ENCODE data around the gene DUT. TPM values are rescaled to one million over a fixed set of nuclear protein-coding genes. Genes with fewer than 3 reads are reported as not detected.
A peak's percentile ranks its signal among the peaks of the same experiment; 100 is the strongest.
"Not testable (repeated sequence)": the region's sequence is repeated elsewhere in the genome, so short reads cannot be mapped to it uniquely, and the experiment has no call there.

The DUT gene
- total RNA-seq, 2 experiments from 2014 or later, result 291 to 308 TPM

DNA sequence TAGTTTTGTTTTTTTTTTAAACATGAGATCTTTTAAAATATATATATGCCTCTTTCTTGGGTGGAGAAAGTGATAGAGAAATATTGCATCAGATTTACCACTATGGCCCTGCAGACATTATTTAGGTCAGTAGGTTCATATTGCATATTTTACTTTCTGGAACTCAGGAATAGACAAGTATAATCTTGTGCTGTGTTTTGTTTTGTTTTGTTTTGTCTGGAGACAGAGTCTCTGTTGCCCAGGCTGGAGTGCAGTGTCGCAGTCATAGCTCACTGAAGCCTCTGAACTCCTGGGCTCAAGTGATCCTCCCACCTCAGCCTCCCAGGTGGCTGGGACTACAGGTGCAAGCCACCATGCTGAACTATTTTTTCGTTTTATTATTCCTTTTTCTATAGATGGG is 21.5 kb upstream of the DUT start:
- no peak overlapping the region for H3K27ac Mint-ChIP-seq
- H3K36me3 Mint-ChIP-seq (ENCODE audit: low read depth), result no peaks in the 10 kb centered on the region
- no peak overlapping the region for H3K4me3 Mint-ChIP-seq
- no peaks in the 10 kb centered on the region for H3K4me1 Mint-ChIP-seq
- POLR2A ChIA-PET, result no interaction called here
- CTCF ChIA-PET, result no interaction called here
- no peaks in the 10 kb centered on the region for H3K9me3 Mint-ChIP-seq
- no peak for DNase-seq
- no peaks in the 10 kb centered on the region for H3K27me3 Mint-ChIP-seq

GRCh38 chr15:48313216-48313615 is 18.0 kb upstream of the DUT start:
- ChIA-PET CTCF (interaction anchor here (1.1 kb wide), 1 partner anchor 13 kb away, joined by 3 read pairs; no protein-coding TSS in a partner anchor), POLR2A (interaction anchor here (0.6 kb wide), 1 partner anchor 168 kb away, joined by 3 read pairs; no protein-coding TSS in a partner anchor)
- H3K4me1 Mint-ChIP-seq, result no peaks in the 10 kb centered on the region
- no peaks in the 10 kb centered on the region for H3K27me3 Mint-ChIP-seq
- H3K27ac Mint-ChIP-seq, result no peak overlapping the region
- no peaks in the 10 kb centered on the region for H3K36me3 Mint-ChIP-seq (ENCODE audit: low read depth)
- no peak for DNase-seq
- H3K4me3 Mint-ChIP-seq, result no peak overlapping the region
- no peaks in the 10 kb centered on the region for H3K9me3 Mint-ChIP-seq

DNA sequence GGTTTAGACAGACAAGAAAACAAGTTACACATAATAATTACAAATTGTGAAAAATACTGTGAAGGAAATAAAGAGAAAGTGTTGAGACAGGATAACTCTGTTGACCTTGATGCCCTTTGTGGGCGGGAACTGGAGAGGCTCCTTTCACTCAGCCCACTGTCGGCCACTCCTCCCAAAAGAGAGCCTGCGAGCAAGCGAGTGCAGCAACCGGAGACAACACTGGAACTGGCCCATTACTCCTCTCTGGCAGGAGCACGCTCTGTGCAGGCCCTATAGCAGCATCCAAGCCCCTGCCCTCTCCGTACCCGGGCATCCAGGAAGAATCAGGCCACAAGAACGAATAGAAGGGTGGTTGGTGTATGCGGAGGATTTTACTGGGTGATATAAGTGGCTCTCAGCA is 16.2 kb upstream of the DUT start:
- no peaks in the 10 kb centered on the region for H3K4me1 Mint-ChIP-seq
- no peak overlapping the region for H3K27ac Mint-ChIP-seq
- CTCF ChIA-PET, result no interaction called here
- H3K9me3 Mint-ChIP-seq, result no peaks in the 10 kb centered on the region
- no peak overlapping the region for H3K4me3 Mint-ChIP-seq
- H3K27me3 Mint-ChIP-seq, result peaks cover 7% of the 10 kb centered on the region
- no peaks in the 10 kb centered on the region for H3K36me3 Mint-ChIP-seq (ENCODE audit: low read depth)
- DNase-seq, result no peak
- POLR2A ChIA-PET, result no interaction called here

- no peak for DNase-seq
- CTCF ChIA-PET, result no interaction called here
- POLR2A ChIA-PET, result no interaction called here
- H3K4me3 Mint-ChIP-seq, result no peak overlapping the region
- no peaks in the 10 kb centered on the region for H3K36me3 Mint-ChIP-seq (ENCODE audit: low read depth)
- H3K4me1 Mint-ChIP-seq, result no peaks in the 10 kb centered on the region
- H3K27ac Mint-ChIP-seq, result no peak overlapping the region
- peaks cover 7% of the 10 kb centered on the region for H3K27me3 Mint-ChIP-seq
- H3K9me3 Mint-ChIP-seq, result no peaks in the 10 kb centered on the region
Observed at GRCh38 chr15:48317221-48317620, 14.0 kb upstream of the DUT start.

GRCh38 chr15:48318131-48318530 is 13.1 kb upstream of the DUT start:
- no peak for DNase-seq
- CTCF ChIA-PET, result no interaction called here
- Mint-ChIP-seq H3K27ac (no peak overlapping the region), H3K9me3 (no peaks in the 10 kb centered on the region), H3K4me1 (no peaks in the 10 kb centered on the region), H3K4me3 (no peak overlapping the region), H3K27me3 (peaks cover 7% of the 10 kb centered on the region), H3K36me3 (ENCODE audit: low read depth) (no peaks in the 10 kb centered on the region)
- POLR2A ChIA-PET, result no interaction called here

DNA sequence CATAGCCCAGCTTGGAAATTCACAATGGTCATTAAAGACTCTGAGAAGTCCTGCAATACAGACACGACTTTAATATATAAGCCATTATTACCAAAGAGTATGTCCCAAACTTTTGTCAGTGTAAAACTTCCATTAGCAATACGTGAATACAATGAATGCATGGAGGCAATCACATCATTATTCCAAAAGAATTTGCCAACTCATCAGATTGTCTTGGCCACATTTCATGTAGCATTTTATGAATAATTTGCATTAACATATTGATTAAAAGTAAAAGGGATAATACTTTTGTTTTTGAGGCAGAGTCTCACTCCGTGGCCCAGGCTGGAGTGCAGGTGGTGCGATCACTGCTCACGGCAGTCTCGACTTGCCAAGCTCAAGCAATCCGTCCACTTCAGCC is 7.9 kb upstream of the DUT start:
- no peak for DNase-seq
- Mint-ChIP-seq H3K27ac (no peak overlapping the region), H3K4me3 (no peak overlapping the region), H3K36me3 (ENCODE audit: low read depth) (peaks cover 8% of the 10 kb centered on the region), H3K4me1 (peaks cover 2% of the 10 kb centered on the region), H3K9me3 (no peaks in the 10 kb centered on the region), H3K27me3 (peaks cover 7% of the 10 kb centered on the region)
- POLR2A ChIA-PET, result no interaction called here
- CTCF ChIA-PET, result no interaction called here

DNA sequence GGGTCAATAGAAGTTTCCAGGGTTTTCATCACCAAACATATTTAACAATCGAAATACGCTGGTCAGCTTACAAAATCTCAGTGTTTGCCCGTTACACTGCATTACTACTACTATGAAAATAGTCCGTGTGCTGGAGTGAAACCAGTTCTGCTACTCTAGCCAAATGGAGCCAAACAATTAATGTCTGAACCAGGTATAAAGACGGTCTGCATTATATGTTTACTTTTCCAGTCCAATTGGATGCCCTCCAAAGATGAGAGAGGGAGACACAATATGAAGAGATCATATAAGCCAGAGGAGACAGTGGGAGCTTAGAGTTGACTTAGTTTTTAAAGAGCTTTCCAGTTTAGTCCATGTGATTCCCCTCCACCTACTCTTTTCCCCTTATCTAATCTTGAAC is 6.3 kb upstream of the DUT start:
- Mint-ChIP-seq H3K4me1 (peaks cover 10% of the 10 kb centered on the region), H3K36me3 (ENCODE audit: low read depth) (peaks cover 8% of the 10 kb centered on the region), H3K27me3 (no peaks in the 10 kb centered on the region), H3K4me3 (no peak overlapping the region), H3K9me3 (no peaks in the 10 kb centered on the region), H3K27ac (no peak overlapping the region)
- POLR2A ChIA-PET, result no interaction called here
- DNase-seq, result no peak
- CTCF ChIA-PET, result no interaction called here

DNA sequence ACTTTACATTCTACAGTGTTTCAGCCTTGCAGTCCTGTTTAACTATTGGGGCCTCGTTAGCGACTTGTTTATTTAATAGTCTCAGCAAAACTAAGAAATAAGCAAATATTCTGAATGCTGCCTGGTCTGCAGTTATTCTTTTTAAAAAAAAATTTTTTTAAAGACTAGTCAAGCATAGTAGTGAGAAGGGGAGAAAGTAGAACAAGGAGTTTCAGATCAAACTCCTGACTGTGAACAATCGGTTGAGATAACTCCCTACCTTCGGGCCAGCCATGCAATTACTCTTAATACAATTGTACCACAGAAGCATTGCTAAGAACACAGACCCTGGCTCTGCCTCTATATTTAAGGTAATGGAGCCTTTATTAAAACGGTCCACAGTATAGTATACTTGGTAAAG is 5.8 kb upstream of the DUT start:
- no peak overlapping the region for H3K27ac Mint-ChIP-seq
- H3K36me3 Mint-ChIP-seq (ENCODE audit: low read depth), result peaks cover 8% of the 10 kb centered on the region
- H3K4me3 Mint-ChIP-seq, result no peak overlapping the region
- DNase-seq, result no peak
- POLR2A ChIA-PET, result no interaction called here
- CTCF ChIA-PET, result no interaction called here
- no peaks in the 10 kb centered on the region for H3K27me3 Mint-ChIP-seq
- no peaks in the 10 kb centered on the region for H3K9me3 Mint-ChIP-seq
- H3K4me1 Mint-ChIP-seq, result peaks cover 14% of the 10 kb centered on the region

DNA sequence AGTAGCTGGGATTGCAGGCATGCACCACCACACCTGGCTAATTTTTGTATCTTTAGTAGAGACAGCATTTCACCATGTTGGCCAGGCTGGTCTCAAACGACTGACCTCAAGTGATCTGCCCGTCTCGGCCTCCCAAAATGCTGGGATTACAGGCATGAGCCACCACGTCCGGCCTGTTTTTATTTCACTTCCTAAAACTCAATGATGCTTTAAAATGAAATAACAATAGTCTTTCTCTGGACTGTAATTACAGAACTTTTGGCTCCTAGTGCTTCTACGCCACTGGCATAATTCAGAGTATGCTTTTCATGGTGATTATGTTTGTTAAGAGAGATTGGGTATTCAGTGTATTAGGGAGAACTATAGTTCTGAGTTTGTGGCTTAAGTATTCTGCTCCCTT is 5.0 kb upstream of the DUT start:
- Mint-ChIP-seq H3K36me3 (ENCODE audit: low read depth) (peaks cover 11% of the 10 kb centered on the region), H3K4me1 (peaks cover 15% of the 10 kb centered on the region)
- DNase-seq, H3K27me3 Mint-ChIP-seq, POLR2A ChIA-PET, H3K4me3 Mint-ChIP-seq, H3K9me3 Mint-ChIP-seq, H3K27ac Mint-ChIP-seq: not testable (repeated sequence)
- CTCF ChIA-PET, result interaction anchor here (1.0 to 1.6 kb wide), 2 partner anchors 13 to 29 kb away, joined by 3 read pairs; no protein-coding TSS in a partner anchor

DNA sequence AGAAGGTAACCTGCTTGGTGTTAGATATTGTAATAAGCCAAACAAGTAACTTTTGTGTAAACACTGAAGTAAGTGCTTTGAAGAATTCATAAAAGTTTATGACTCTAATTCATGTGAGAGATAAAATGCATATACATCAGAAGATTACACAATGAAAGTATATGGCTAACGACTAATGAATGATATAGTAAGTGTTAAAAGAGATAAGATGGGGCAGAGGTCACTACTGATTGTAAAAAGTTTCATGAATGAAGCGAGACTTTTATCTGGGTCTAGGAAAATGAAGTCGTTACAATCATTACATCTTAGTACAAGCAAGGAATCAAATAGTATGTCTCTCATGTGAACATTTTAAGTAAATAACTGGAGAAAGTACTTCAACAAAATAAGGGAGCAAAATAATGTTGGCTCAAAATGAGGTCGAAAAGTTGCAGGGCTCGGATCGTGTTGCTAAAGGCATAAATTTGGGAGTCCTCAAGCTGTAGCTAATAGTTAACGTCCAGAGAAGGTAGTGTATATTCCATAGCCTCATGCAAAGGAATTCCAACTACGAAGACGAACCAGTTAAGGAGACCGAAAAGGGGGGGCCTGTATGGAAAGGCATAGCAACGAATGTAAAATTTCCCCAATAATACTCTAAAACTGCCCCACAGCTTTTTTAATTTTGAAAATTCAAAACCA is 984 bp upstream of the DUT start:
- Mint-ChIP-seq H3K4me3 (peak overlapping the region; percentile 90), H3K27me3 (no peaks in the 10 kb centered on the region), H3K9me3 (no peaks in the 10 kb centered on the region), H3K4me1 (peaks cover 42% of the 10 kb centered on the region), H3K27ac (peak overlapping the region; percentile 100), H3K36me3 (ENCODE audit: low read depth) (peaks cover 32% of the 10 kb centered on the region)
- POLR2A ChIA-PET, result no interaction called here
- CTCF ChIA-PET, result interaction anchor here (0.6 kb wide), 1 partner anchor 291 kb away, joined by 6 read pairs; no protein-coding TSS in a partner anchor
- no peak for DNase-seq

- peaks cover 55% of the 10 kb centered on the region for H3K4me1 Mint-ChIP-seq
- peak overlapping the region; percentile 90 for H3K4me3 Mint-ChIP-seq
- H3K36me3 Mint-ChIP-seq (ENCODE audit: low read depth), result peaks cover 43% of the 10 kb centered on the region
- H3K27me3 Mint-ChIP-seq, result no peaks in the 10 kb centered on the region
- DNase-seq, result peak; percentile 73
- POLR2A ChIA-PET, result interaction anchor here (0.6 kb wide), 2 partner anchors 8 to 144 kb away, joined by 4 to 5 read pairs; no protein-coding TSS in a partner anchor
- CTCF ChIA-PET, result interaction anchor here (0.6 to 1.1 kb wide), 2 partner anchors 20 to 524 kb away, joined by 4 to 5 read pairs; no protein-coding TSS in a partner anchor
- H3K9me3 Mint-ChIP-seq, result no peaks in the 10 kb centered on the region
- H3K27ac Mint-ChIP-seq, result peak overlapping the region; percentile 100
Observed at GRCh38 chr15:48331796-48332641, 790 bp downstream of the DUT start.

- Mint-ChIP-seq H3K36me3 (ENCODE audit: low read depth) (peaks cover 43% of the 10 kb centered on the region), H3K27ac (peak overlapping the region; percentile 100), H3K27me3 (no peaks in the 10 kb centered on the region), H3K9me3 (no peaks in the 10 kb centered on the region), H3K4me3 (peak overlapping the region; percentile 90), H3K4me1 (peaks cover 59% of the 10 kb centered on the region)
- ChIA-PET POLR2A (interaction anchor here (0.6 kb wide), 2 partner anchors 144 to 713 kb away, joined by 3 to 4 read pairs; no protein-coding TSS in a partner anchor), CTCF (interaction anchor here (1.1 kb wide), 1 partner anchor 20 kb away, joined by 4 read pairs; no protein-coding TSS in a partner anchor)
- peak; percentile 50 for DNase-seq
Observed at GRCh38 chr15:48332642-48333034, 1.4 kb downstream of the DUT start.

GRCh38 chr15:48333540-48333939 is 2.3 kb downstream of the DUT start:
- H3K4me1 Mint-ChIP-seq, result peaks cover 65% of the 10 kb centered on the region
- POLR2A ChIA-PET, result no interaction called here
- peaks cover 49% of the 10 kb centered on the region for H3K36me3 Mint-ChIP-seq (ENCODE audit: low read depth)
- no peak for DNase-seq
- CTCF ChIA-PET, result no interaction called here
- peak overlapping the region; percentile 100 for H3K27ac Mint-ChIP-seq
- H3K27me3 Mint-ChIP-seq, result no peaks in the 10 kb centered on the region
- H3K4me3 Mint-ChIP-seq, result peak overlapping the region; percentile 90
- no peaks in the 10 kb centered on the region for H3K9me3 Mint-ChIP-seq

All from activated CD4-positive, alpha-beta T cell treated with anti-CD3 and anti-CD28 coated beads, Interleukin-2, amount 10 ng/mL, durations not matched to agents 7 days and 5 days (primary cell).